Colonic mucosa (tissue), 4 donors: Measurements from ENCODE around the gene SEMA3B. TPM values are rescaled to one million over a fixed set of nuclear protein-coding genes. Genes with fewer than 3 reads are reported as not detected.
A peak's percentile ranks its signal among the peaks of the same experiment; 100 is the strongest.

Experiments used
- DNase-seq: peaks from one replicate; pipeline ENCODE4 v3.0.0-alpha.2; 2020
- H3K27ac ChIP-seq: fragments of 200-600 bp; one replicate; pipeline ENCODE4 v1.8.0; 2021
- H3K27me3 ChIP-seq: fragments of 200-600 bp; one replicate; pipeline ENCODE4 v1.8.0; 2021
- H3K36me3 ChIP-seq: fragments of 200-600 bp; one replicate; pipeline ENCODE4 v1.8.0; 2021
- H3K4me1 ChIP-seq: fragments of 200-600 bp; one replicate; pipeline ENCODE4 v1.8.0; 2021; ENCODE audit warnings: mild to moderate bottlenecking
- H3K4me3 ChIP-seq: fragments of 200-600 bp; one replicate; pipeline ENCODE4 v1.8.0; 2021
- H3K9ac ChIP-seq, 2 donors: one replicate each; pipeline ENCODE4 v1.7.0; 2013; ENCODE audit warnings: control low read depth in 2 of 2, low read depth in 2 of 2, low read length in 2 of 2
- H3K9me3 ChIP-seq: fragments of 200-600 bp; one replicate; pipeline ENCODE4 v1.8.0; 2021
- CTCF ChIP-seq: fragments of 200-600 bp; IDR thresholded peaks from one replicate; pipeline ENCODE4 v1.8.0; 2022; ENCODE audit warnings: antibody characterized with exemption, mild to moderate bottlenecking
- intact Hi-C: fragments of 100-400 bp; cut with DNase I; formaldehyde crosslinking; loops from one replicate; pipeline ENCODE4 v1.14.1; 2022
- total RNA-seq, 2 donors: library from RNA; stranded (reverse); fragmentation: NEBNext Ultra II Directional in 1 of 2; extraction: Animal tissue kit (Norgen Biotek cat#: 25700) in 1 of 2; gene quantifications; one replicate each; pipeline ENCODE4 v1.2.1, GENCODE V29; 2021
- donor health status: healthy.
- donor health status: DM: no; HTN: no; CAD: no.
- donor health status: DM: no; HTN: no; CAD: no.

The SEMA3B gene
- total RNA-seq, 2 donors from 2014 or later = 51.6 to 57.0 TPM

- Histone ChIP-seq H3K9ac (peak overlapping the region in 1 of 2 donors; percentile 44), H3K27me3 (no peaks in the 10 kb centered on the region), H3K36me3 (no peaks in the 10 kb centered on the region), H3K4me1 (peaks cover 9% of the 10 kb centered on the region), H3K4me3 (no peak overlapping the region), H3K9me3 (no peaks in the 10 kb centered on the region), H3K27ac (no peak overlapping the region)
- DNase-seq = no peak
- no peak for TF ChIP-seq CTCF
- intact Hi-C loops = no loop called here
These were observed 35.8 kb upstream of the SEMA3B start for GRCh38 chr3:50233176-50233575.

- H3K9me3 ChIP-seq = no peaks in the 10 kb centered on the region
- H3K4me3 ChIP-seq = peak within 1 kb of the TSS; percentile 52
- TF ChIP-seq CTCF = no peak
- peak within 1 kb of the TSS; percentile 82 for H3K27ac ChIP-seq
- DNase-seq = peak; percentile 98
- H3K27me3 ChIP-seq = no peaks in the 10 kb centered on the region
- intact Hi-C loops = no loop called here
- no peaks in the 10 kb centered on the region for H3K36me3 ChIP-seq
- H3K9ac ChIP-seq = peak within 1 kb of the TSS; percentile 61 to 89
- H3K4me1 ChIP-seq = peaks cover 31% of the 10 kb centered on the region
These were observed 33.0 kb upstream of the SEMA3B start, which contains the start of gene GNAI2 for GRCh38 chr3:50235716-50236483. GNAI2 (plus strand) TSS chr3:50236204; CDS start chr3:50236336, 132 bp downstream.

DNA sequence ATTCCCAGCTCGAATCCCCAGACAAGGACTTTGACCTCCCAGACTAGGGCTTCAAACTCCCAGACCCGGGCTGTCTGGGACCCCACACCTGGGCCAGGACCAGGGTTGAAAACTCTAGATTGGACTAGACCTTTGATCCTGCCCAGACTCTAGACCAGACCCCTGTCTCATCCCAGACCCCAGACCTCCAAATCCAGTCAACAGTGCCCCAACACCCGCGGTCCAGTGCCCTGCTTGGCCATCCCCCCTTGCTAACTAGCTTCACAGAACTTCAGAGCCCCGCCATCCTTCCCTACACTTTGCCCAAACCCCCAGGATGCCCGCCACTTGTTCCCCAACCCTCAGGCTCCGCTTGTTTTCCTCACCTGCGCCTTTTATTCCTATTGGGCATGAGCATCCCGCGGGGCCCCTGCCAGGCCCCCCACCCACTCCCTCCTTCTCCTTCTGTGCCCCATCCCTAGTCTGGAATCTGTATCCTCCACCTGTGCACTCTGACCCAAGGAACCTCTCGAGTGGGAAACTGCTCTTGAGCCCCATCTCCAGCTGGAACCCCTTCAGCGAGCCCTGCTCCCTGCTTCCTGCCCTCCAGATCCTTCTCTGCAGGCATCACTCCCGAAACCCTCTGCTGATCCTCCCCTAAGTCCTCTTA lies 32.3 kb upstream of the SEMA3B start:
- no peak for DNase-seq
- H3K27me3 ChIP-seq = no peaks in the 10 kb centered on the region
- TF ChIP-seq CTCF = no peak
- H3K27ac ChIP-seq = peak overlapping the region; percentile 82
- H3K9ac ChIP-seq = peak overlapping the region; percentile 58 to 89
- H3K4me3 ChIP-seq = peak overlapping the region; percentile 52
- H3K4me1 ChIP-seq = peaks cover 31% of the 10 kb centered on the region
- intact Hi-C loops = no loop called here
- H3K9me3 ChIP-seq = no peaks in the 10 kb centered on the region
- H3K36me3 ChIP-seq = no peaks in the 10 kb centered on the region

DNA sequence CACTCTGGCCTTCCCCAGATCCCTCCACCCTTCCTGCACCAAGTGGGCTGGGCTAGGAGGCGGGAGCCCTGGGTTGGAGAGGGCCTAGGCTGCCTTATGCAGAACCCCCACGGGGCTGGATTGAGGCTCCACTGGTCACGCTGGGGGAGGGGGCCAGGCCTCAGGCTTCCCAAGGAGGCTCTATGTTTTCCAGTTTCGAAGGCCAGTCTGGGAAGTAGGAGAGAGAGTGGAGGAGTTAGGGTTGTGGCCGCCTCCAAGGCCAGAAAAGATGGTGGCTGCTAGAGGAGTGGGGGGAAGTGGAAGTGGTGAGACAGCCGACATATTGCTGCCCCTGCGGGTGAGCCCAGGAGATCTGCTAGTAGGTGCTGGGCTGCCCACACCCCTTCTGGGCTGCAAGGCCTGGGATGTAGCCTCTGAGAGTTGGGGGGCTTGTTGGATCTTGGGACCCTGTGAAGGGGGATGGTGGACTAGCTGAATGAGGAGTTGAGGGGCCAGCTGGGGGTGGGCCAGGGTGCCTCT lies 31.8 kb upstream of the SEMA3B start:
- H3K36me3 ChIP-seq = no peaks in the 10 kb centered on the region
- no peaks in the 10 kb centered on the region for H3K9me3 ChIP-seq
- intact Hi-C loops = no loop called here
- no peaks in the 10 kb centered on the region for H3K27me3 ChIP-seq
- no peak for DNase-seq
- H3K27ac ChIP-seq = peak overlapping the region; percentile 82
- peak overlapping the region; percentile 58 to 89 for H3K9ac ChIP-seq
- peaks cover 31% of the 10 kb centered on the region for H3K4me1 ChIP-seq
- H3K4me3 ChIP-seq = peak overlapping the region; percentile 52
- no peak for TF ChIP-seq CTCF

GRCh38 chr3:50237754-50238548 lies 31.0 kb upstream of the SEMA3B start:
- Histone ChIP-seq H3K9me3 (no peaks in the 10 kb centered on the region), H3K27me3 (no peaks in the 10 kb centered on the region), H3K9ac (peak overlapping the region; percentile 58 to 89), H3K4me1 (peaks cover 31% of the 10 kb centered on the region), H3K27ac (peak overlapping the region; percentile 82), H3K36me3 (no peaks in the 10 kb centered on the region), H3K4me3 (peak overlapping the region; percentile 52)
- TF ChIP-seq CTCF = no peak
- intact Hi-C loops = no loop called here
- DNase-seq = peak; percentile 76
